Measurements from ENCODE around the gene TMC3.

DNA sequence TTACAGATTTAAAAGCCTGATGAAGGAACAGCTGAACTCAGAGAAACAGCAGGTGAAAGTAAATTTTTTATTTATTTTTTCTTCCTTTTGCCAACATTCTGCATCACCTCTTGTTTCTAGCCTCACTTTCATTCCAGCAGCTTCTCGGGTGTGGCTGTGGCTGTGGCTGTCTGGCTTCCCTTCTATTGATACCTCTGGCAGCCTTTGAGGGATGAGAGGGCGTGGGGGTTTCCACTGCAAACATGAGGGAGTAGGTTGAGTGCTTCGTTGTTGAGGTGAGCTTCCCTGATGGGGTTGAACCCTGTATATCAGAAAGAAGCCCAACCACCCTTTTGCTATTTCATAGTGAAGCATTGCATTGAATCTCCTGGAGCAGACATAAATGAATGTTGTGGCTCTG is 6.2 kb upstream of the TMC3 start:
- TF ChIP-seq, protein P1, sequence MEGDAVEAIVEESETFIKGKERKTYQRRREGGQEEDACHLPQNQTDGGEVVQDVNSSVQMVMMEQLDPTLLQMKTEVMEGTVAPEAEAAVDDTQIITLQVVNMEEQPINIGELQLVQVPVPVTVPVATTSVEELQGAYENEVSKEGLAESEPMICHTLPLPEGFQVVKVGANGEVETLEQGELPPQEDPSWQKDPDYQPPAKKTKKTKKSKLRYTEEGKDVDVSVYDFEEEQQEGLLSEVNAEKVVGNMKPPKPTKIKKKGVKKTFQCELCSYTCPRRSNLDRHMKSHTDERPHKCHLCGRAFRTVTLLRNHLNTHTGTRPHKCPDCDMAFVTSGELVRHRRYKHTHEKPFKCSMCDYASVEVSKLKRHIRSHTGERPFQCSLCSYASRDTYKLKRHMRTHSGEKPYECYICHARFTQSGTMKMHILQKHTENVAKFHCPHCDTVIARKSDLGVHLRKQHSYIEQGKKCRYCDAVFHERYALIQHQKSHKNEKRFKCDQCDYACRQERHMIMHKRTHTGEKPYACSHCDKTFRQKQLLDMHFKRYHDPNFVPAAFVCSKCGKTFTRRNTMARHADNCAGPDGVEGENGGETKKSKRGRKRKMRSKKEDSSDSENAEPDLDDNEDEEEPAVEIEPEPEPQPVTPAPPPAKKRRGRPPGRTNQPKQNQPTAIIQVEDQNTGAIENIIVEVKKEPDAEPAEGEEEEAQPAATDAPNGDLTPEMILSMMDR (IDR thresholded peaks at IDR 0.05 in 8 of 11, conservative IDR thresholded peaks at IDR 0.05 in 3 of 11): no peak
- TF ChIP-seq POLR2A (IDR thresholded peaks at IDR 0.05): no peak
- TF ChIP-seq POLR2AphosphoS5 (IDR thresholded peaks at IDR 0.05): no peak

Data from spleen (tissue), 7 donors.